ENCODE measurements around the gene PRODH2. TPM values are rescaled to one million over a fixed set of nuclear protein-coding genes. Genes with fewer than 3 reads are reported as not detected.

The PRODH2 gene
- total RNA-seq, 1 donor, result not detected

DNA sequence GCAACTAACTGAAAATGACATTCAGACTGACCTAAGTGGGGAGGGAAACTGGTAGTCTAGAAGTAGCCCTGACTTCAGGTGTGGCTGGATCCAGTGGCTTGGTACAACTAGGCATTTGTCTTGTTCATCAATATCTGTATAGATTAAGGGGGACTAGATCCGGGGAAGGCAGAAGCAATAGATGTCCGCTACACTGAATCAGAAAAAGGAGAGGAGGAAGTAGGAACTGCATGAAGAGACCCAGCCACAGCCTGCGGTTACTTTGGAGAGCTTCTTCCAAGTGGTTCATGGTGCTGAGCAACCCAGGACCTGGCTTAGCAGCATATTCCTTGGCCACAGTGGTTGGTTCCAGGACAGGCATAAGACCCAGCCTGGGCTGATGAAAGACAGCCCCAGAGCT is 9.9 kb upstream of the PRODH2 start:
- no peak overlapping the region for H3K4me3 ChIP-seq (ENCODE audit: low read depth, low read length)
- TF ChIP-seq, protein P1, sequence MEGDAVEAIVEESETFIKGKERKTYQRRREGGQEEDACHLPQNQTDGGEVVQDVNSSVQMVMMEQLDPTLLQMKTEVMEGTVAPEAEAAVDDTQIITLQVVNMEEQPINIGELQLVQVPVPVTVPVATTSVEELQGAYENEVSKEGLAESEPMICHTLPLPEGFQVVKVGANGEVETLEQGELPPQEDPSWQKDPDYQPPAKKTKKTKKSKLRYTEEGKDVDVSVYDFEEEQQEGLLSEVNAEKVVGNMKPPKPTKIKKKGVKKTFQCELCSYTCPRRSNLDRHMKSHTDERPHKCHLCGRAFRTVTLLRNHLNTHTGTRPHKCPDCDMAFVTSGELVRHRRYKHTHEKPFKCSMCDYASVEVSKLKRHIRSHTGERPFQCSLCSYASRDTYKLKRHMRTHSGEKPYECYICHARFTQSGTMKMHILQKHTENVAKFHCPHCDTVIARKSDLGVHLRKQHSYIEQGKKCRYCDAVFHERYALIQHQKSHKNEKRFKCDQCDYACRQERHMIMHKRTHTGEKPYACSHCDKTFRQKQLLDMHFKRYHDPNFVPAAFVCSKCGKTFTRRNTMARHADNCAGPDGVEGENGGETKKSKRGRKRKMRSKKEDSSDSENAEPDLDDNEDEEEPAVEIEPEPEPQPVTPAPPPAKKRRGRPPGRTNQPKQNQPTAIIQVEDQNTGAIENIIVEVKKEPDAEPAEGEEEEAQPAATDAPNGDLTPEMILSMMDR (IDR thresholded peaks at IDR 0.05; ENCODE audit: insufficient read depth, low read depth, low read length), result no peak
- DNase-seq (ENCODE audit: low read depth), result no peak

DNA sequence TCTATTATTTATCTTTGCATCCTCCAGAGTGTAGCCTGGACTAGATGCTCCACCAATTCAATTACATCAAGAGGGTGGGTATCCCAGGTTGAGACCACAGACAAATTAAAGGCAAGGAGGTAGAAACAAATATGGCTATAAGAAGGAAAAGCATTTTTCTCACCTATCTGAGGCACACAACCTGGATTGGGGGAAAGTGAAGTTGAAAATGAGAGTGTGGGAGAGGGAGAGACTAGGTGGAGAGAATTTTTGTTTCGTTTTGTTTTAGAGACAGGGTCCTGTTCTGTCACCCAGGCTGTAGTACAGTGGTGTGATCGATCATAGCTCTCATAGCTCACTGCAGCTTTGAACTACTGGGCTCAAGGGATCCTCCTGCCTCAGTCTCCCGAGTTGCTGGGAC is 5.8 kb upstream of the PRODH2 start:
- TF ChIP-seq, protein P1 (IDR thresholded peaks at IDR 0.05; ENCODE audit: insufficient read depth, low read depth, low read length), result no peak
- H3K4me3 ChIP-seq (ENCODE audit: low read depth, low read length), result no peak overlapping the region
- no peak for DNase-seq (ENCODE audit: low read depth)

DNA sequence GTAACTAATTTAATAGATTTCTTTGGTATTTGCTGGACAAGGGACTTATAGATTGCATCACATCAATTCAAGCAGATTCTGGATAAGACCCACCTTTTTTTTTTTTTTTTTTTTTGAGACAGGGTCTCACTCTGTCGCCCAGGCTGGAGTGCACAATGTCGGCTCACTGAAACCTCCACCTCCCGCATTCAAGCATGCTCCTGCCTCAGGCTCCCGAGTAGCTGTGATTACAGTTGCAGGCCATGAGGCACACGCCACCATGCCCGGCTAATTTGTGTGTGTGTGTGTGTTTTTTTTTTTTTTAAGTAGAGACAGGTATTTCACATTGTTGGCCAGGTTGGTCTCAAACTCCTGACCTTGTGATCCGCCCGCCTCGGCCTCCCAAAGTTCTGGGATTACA is 4.2 kb upstream of the PRODH2 start:
- DNase-seq (ENCODE audit: low read depth), result no peak
- no peak overlapping the region for H3K4me3 ChIP-seq (ENCODE audit: low read depth, low read length)
- TF ChIP-seq, protein P1 (IDR thresholded peaks at IDR 0.05; ENCODE audit: insufficient read depth, low read depth, low read length), result no peak

DNA sequence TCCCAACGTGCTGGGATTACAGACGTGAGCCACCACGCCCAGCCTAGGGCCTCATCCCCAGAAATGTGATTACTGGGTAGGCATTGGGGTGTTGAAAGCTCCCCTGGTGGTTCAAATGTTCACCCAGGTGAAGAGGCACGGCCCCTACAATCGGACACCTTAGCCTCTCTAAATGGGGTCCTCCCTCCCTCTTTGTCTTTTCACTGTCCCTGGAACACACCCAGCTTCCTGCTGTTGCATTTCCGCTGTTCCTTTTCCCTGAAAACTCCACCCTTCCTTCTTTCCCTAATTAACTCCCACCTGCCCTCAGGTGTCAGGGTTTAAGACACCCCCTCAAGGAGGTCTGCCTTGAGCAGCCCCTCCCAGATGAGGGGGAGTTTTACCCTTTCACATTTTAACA is 3.6 kb upstream of the PRODH2 start:
- no peak for DNase-seq (ENCODE audit: low read depth)
- H3K4me3 ChIP-seq (ENCODE audit: low read depth, low read length), result no peak overlapping the region
- TF ChIP-seq, protein P1 (IDR thresholded peaks at IDR 0.05; ENCODE audit: insufficient read depth, low read depth, low read length), result no peak

DNA sequence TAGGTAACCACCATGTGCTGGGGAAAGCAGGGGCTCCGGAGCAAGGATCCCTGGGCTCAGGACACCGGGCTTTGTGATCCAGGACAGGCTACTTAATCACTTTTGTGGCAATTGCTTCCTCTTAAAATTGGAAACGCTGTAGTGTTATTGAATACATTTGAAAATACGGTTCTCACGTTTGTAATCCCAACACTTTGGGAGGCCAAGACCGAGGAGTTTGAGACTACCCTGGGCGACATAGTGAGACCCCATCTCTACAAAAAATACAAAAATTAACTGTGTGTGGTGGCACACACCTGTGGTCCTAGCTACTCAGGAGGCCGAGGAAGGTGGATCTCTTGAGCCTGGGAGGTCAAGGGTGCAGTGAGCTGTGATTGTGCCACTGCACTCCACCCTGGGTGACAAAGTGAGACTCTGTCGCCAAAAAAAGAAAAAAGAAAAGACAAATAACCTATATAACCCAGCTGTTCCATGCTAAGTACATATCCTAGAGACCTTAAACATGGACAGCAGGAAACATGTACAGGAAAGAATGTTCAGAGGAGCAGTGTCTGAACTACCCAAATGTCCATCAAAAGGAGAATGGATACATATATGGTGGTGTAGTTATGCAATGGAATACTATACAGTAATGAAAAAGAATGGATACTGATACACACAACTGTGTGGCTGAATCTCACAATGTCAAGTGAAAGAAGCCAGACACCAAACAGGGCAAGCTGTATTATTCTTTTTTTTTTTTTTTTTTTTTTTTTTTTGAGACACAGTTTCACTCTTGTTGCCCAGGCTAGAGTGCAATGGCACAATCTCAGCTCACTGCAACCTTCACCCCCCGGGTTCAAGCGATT is 622 bp upstream of the PRODH2 start:
- no peak for DNase-seq (ENCODE audit: low read depth)
- no peak overlapping the region for H3K4me3 ChIP-seq (ENCODE audit: low read depth, low read length)
- TF ChIP-seq, protein P1 (IDR thresholded peaks at IDR 0.05; ENCODE audit: insufficient read depth, low read depth, low read length), result no peak

DNA sequence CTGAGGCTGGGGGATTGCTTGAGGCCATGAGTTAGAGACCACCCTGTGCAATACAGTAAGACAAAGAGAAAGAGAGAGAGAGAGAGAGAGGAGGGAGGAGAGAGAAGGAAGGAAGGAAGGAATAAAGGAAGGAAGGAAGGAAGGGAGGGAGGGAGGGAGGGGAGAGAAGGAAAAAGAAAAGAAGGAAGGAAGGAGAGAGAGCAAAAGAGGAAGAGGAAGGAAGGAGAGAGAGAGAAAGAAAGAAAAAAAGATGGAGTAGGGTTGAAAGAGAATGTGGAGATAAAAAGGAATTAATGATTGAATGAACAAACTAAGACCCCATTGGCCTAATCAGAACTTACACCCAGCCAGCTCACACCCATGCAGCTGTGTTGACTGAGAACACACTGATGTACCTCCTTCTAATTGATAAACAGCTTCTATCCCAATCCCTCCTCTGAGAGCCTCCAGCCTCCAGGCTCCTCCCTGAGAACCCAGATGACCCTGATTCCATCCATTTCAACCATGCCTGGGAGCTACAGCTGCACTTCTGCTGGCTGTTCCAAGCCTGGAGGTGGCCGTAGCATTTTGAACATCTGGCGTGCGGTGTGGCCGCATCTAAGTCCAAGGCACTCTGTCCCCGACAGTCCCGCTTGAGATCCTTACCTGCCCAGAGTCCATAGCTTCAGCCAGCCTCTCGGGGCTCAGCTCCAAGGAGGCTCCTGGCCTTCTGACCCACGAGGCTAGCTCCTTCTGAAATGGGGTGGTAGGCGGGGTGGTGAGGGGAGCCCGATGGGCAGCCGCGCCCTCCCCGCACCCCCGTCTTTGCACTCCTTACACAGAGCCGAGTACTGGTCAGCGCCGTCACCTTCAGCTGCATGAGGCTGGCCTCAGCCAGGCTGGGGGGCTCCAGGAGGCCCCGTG is 1.1 kb downstream of the PRODH2 start:
- TF ChIP-seq, protein P1 (IDR thresholded peaks at IDR 0.05; ENCODE audit: insufficient read depth, low read depth, low read length), result no peak
- DNase-seq (ENCODE audit: low read depth), result no peak
- no peak overlapping the region for H3K4me3 ChIP-seq (ENCODE audit: low read depth, low read length)

All from fibroblast of villous mesenchyme (primary cell).